ENCODE results near the gene OR56A1.

OR56A1 gene

DNA sequence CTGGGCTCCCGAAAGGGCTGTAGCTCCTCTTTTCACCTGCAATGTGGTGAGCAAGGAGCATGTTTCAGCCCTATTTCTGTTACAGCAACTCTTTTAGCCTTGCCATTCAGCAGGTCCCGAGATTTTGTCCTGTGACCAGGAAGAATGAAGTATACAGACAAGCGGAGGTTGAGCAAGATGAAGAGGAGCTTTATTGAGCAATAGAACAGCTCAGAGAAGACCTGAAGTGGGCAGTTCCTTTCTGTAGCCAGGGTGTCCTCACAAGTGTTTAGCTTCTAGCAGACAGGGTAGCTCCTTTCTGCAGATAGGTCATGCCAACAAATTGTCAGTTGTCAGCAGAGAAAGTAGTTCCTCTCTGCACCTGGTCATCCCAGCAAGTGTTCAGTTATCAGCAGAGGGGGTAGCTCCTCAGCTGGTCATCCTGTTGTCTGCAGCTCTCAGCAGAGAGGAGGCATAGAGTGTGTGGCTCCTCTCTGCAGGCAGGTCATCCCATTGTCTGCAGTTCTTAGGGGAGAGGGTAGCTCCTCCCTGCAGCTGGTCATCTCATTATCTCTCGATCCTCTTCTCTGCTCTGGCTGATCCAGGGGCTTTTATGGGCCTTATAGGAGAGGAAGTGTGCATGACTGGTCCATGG is 18.4 kb downstream of the OR56A1 start:
- H3K4me3 ChIP-seq (ENCODE audit: low read length): no peak overlapping the region
- no peak for TF ChIP-seq ZNF274 (IDR thresholded peaks at IDR 0.05; ENCODE audit: low read depth, low read length)

DNA sequence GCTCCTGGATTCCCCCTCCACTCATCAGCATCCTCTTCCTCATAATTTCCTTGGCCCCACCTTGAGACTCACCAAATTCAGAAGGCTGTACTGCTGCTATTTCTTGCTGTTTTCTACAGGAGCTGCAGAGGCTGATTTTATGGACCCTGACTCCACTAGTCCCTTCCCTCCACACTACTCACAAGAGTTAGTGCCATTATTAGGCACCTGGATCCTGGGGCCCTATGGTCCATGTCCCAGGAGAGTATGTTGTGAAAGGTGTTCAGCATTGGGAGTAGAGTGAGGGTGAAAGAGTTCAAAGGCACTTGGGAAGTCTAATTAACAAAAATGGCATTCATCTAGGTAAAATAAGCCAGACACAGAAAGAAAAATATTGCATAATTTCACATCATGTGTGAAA is 23.7 kb downstream of the OR56A1 start, which contains the start of gene OR56A4:
Gene OR56A4, minus strand, starts transcription at position 101 of the 400 bp plus-strand sequence. CDS start 3,954 bp downstream, outside the sequence.
- TF ChIP-seq ZNF274 (IDR thresholded peaks at IDR 0.05; ENCODE audit: low read depth, low read length): no peak
- H3K4me3 ChIP-seq (ENCODE audit: low read length): no peak within 1 kb of the TSS

DNA sequence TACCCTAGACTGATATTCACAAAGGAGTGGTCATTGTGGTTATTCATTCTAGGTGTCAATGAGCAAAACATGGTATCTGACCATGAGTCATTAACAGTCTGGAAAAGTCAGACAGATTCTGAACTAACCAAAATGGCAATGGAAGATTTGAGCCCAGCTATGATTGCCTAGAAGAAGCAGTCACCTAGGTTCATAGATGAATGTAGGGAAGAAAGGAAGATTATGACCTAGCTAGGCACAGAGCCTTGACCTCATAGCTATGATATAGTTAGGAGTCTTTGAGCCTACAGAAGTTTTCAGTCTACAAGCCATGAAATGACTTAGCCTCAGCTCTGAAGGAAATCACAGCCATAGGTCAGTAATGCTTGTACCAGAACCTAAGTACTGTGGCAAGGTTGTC is 24.2 kb downstream of the OR56A1 start:
- H3K4me3 ChIP-seq (ENCODE audit: low read length): no peak overlapping the region
- no peak for TF ChIP-seq ZNF274 (IDR thresholded peaks at IDR 0.05; ENCODE audit: low read depth, low read length)

DNA sequence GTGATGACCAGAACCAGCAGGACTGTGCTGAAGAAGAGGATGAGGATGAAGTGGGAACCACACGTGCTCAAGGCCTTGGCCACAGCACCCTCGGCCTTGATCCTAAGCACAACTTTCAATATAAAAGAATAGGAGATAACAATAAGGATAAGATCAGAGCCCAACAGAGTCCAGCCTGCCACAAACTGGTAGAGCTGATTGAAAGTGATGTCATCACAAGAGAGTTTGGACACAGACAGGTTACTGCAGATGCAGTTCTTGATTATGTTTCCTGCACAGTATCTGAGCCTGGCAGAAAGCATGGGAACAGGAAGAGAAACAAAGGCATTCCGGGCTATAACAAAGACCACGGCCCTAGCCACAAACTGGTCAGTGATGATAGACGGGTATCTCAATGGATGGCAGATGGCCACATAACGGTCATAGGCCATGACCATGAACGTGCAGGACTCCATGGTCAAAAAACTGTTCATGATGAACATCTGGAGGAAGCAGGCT is 28.3 kb downstream of the OR56A1 start:
- no peak for TF ChIP-seq ZNF274 (IDR thresholded peaks at IDR 0.05; ENCODE audit: low read depth, low read length)
- H3K4me3 ChIP-seq (ENCODE audit: low read length): no peak overlapping the region

DNA sequence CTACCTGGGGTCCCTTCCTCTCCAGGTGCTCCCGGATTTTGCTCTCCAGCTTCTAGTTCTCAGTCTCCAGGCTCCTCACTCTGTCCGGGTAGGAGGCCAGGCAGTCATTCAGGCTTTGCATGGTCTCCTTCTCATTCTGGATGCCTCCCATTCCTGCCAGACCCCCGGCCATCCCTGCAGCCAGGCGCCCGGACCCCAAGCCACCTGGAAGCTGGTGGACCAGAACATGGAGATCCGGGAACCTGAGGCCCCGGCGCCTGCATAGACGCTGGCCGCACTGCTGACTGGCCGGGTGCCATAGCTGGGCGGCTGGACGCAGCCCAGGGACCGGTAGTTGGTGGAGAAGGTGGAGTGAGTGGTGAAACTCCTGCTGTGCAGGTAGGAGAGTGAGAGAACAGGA is 35.8 kb downstream of the OR56A1 start:
- H3K4me3 ChIP-seq (ENCODE audit: low read length): no peak overlapping the region
- TF ChIP-seq ZNF274 (IDR thresholded peaks at IDR 0.05; ENCODE audit: low read depth, low read length): no peak

DNA sequence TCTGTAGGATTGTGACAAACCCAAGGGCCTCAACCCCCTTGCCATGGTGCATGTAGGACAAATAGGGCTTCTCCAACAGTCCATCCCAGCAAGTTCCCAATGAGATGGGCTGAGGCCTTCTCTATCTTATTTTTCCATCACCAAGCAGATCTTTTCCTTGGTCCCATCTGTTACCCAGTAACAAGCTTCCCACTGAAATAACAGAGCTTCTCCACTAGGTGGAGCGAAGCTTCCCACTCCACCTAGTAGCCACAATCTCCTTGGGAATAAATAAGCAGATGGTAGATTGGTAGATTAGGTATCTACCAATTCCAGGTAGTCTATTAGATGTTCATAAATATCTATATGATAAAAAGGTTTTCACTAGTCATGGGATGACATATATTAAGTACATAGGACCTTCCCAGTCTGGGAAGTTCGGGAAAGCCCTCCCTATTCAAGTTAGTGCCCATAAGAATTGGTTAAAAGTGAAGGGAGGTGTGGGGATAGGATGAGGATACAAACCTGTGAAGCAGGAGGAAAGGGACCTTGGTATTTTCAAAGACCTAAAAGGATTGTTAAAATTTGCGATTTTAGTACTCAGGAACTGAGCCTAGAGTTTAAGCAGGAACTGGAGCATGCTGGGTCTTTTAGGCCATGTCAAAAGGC is 37.8 kb downstream of the OR56A1 start:
- no peak overlapping the region for H3K4me3 ChIP-seq (ENCODE audit: low read length)
- TF ChIP-seq ZNF274 (IDR thresholded peaks at IDR 0.05; ENCODE audit: low read depth, low read length): no peak

DNA sequence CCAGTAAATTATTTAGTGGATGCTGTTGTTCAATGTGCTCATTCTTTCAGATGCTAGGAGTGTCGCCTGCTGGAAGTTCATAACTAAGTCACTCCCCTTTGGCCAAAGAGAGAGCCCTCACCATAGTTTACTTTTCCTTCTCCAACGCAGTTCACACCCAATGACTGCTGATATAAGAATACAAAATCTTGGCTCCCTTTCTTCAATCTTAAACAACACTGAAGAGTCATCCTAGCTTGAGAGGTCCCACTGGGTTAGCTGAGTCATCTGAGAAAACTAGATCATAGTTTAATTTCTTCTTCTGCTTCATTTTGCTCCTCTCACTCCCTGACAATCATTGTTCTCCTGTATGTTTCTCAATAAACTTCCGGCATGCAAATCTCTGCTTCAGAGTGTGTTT is 38.4 kb downstream of the OR56A1 start:
- no peak overlapping the region for H3K4me3 ChIP-seq (ENCODE audit: low read length)
- no peak for TF ChIP-seq ZNF274 (IDR thresholded peaks at IDR 0.05; ENCODE audit: low read depth, low read length)

DNA sequence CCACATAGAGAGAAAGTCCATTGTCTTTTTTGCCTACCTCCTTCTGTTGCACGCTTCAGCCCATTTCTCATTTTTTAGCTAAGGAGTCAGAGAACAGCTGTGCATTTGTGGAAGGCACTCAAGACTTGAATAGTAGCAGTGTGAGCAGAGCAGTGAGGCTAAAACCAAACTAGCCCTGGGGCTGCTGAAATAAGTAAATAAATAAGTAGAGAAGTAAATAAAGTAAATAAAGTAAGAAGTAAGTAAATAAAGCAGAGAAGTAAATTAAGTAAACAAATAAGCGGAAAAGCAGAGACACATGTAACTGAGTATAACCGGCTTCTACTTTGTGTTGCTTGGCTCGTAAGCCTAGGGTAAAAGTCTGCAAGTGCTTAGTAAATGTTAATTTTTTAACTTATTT is 41.4 kb downstream of the OR56A1 start:
- TF ChIP-seq ZNF274 (IDR thresholded peaks at IDR 0.05; ENCODE audit: low read depth, low read length): no peak

DNA sequence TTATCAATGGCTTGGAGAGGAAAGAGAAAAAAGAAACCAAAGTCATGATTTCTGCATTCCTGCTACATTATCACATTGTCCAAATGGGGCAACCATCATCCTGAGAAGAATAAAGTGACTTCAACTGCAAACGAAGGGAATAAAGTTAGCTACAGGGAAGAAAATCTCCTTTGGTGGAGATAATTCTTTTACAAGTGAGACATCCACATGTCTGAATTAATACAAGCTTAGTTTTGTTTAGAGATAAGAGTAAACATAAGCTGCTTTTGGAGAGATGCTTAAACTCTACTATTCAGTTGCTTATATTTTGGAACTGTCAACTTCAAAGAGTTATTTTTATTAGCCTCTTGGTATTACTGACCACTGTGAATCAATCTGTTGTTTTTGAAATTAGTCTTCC is 43.7 kb downstream of the OR56A1 start, which contains the start of gene OR52L1:
Gene OR52L1, minus strand, starts transcription at position 101 of the 400 bp plus-strand sequence. Its CDS starts 55 bp downstream, at position 46.
- no peak within 1 kb of the TSS for H3K4me3 ChIP-seq (ENCODE audit: low read length)
- TF ChIP-seq ZNF274 (IDR thresholded peaks at IDR 0.05; ENCODE audit: low read depth, low read length): no peak

More for the DNA sequence above, 41.4 kb downstream of the OR56A1 start:
- H3K4me3 ChIP-seq (ENCODE audit: low read length): no peak overlapping the region

DNA sequence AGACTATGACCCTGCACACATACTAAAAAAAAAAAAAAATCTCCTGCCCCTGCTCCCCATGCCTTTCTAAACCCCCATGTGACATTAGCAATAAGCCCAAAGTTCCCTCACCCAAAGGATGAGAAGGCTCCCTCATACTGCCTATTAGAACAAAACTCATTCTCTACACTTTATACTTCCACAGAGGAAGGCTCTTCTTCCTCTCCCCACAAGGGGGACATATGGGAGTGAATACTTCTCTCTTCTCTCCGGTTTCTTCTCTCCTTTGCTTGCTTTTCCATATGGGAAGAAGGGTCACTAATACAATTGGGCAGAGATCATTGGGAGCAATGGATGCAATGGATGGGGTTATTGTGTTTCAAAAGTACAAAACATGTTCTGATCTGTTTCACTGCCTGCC is 47.1 kb downstream of the OR56A1 start:
- TF ChIP-seq ZNF274 (IDR thresholded peaks at IDR 0.05; ENCODE audit: low read depth, low read length): no peak
- H3K4me3 ChIP-seq (ENCODE audit: low read length): no peak overlapping the region

DNA sequence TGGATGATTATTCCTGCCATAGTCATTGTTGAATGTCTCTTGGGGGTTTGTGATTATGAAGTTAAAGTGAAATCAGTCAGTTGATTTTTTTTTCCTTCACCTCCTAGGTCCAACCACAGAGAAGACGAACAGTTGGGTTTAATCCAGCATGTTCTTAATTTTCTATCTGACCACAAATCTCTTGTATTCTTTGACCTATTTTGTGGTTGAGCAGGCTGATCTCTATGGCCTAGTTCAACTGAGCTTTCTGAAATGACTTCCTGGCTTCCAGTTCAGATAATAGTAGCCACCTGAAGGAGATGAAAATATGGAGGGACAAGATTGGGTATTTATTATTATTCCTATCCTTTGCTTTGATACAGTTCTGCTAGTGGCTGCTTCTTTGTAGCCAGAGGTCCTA is 57.0 kb downstream of the OR56A1 start:
- no peak for TF ChIP-seq ZNF274 (IDR thresholded peaks at IDR 0.05; ENCODE audit: low read depth, low read length)
- H3K4me3 ChIP-seq (ENCODE audit: low read length): no peak overlapping the region

All from GM08714 (cell line).